ENCODE data around the gene ARID3B. TPM values are rescaled to one million over a fixed set of nuclear protein-coding genes. Genes with fewer than 3 reads are reported as not detected.

Gene ARID3B, protein sequence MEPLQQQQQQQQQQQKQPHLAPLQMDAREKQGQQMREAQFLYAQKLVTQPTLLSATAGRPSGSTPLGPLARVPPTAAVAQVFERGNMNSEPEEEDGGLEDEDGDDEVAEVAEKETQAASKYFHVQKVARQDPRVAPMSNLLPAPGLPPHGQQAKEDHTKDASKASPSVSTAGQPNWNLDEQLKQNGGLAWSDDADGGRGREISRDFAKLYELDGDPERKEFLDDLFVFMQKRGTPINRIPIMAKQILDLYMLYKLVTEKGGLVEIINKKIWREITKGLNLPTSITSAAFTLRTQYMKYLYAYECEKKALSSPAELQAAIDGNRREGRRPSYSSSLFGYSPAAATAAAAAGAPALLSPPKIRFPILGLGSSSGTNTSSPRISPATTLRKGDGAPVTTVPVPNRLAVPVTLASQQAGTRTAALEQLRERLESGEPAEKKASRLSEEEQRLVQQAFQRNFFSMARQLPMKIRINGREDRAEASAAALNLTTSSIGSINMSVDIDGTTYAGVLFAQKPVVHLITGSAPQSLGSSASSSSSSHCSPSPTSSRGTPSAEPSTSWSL
- total RNA-seq = 1 to 10 TPM; 2.0 to 8.4 (median 5.3) TPM

DNA sequence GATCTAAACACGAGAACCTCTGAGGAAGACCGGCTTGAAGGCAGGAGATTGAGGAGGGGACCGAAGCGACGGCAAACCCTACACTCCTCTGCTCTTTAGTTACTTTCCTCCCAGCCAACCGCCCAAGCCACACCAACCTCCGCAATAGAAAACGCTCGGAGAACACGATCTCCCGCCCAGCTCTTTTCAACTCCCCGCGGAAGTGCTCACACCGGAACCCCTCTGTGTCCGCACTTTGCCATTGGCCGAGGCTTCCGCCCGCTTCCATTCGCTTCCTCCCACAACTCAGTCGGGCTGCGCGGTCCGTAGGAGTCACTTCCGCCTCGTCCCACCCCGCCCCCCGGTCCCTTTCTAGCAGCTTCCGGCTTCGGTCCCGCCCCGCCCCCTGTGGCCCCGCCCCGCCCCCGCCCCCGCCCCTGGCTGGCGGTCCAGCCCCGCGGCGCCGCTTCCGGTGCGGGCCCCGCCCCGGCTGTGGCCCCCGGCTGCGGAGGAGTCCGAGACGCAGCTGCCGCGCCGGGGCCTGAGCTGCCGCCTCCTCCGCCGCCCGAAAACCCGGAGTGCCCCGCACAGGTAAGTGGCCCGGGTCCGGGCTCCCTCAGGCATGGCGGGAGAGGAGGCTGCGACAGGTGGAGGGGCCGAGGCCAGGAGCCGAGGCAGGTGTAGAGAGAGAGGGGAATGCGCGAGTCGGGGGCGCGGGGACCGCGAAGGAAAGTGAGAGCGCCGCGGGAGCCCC lies at the start of gene ARID3B:
Gene ARID3B (plus strand): TSS at position 460 of the 733 bp plus-strand sequence. CDS start 2,717 bp downstream, outside the sequence.
- H3K27me3 ChIP-seq = no peaks in the 10 kb centered on the region
- WGBS, 2 donors = 1% methylated on average over 33 to 51 of the region's 73 CpGs
- DNase-seq (ENCODE audit: low spot score in 2 of 2) = peak; percentile 95
- H3K36me3 ChIP-seq = no peaks in the 10 kb centered on the region
- peak within 1 kb of the TSS in 3 of 4 donors; percentile 73 to 82 (median 82) for H3K27ac ChIP-seq
- no peaks in the 10 kb centered on the region for H3K9me3 ChIP-seq
- peaks cover 0 to 39% (median 16%) of the 10 kb centered on the region in 4 donors for H3K4me1 ChIP-seq
- TF ChIP-seq, protein P1, sequence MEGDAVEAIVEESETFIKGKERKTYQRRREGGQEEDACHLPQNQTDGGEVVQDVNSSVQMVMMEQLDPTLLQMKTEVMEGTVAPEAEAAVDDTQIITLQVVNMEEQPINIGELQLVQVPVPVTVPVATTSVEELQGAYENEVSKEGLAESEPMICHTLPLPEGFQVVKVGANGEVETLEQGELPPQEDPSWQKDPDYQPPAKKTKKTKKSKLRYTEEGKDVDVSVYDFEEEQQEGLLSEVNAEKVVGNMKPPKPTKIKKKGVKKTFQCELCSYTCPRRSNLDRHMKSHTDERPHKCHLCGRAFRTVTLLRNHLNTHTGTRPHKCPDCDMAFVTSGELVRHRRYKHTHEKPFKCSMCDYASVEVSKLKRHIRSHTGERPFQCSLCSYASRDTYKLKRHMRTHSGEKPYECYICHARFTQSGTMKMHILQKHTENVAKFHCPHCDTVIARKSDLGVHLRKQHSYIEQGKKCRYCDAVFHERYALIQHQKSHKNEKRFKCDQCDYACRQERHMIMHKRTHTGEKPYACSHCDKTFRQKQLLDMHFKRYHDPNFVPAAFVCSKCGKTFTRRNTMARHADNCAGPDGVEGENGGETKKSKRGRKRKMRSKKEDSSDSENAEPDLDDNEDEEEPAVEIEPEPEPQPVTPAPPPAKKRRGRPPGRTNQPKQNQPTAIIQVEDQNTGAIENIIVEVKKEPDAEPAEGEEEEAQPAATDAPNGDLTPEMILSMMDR (IDR thresholded peaks at IDR 0.05) = no peak
- peak; percentile 21 to 73 for TF ChIP-seq EP300 (IDR thresholded peaks at IDR 0.05)
- peak in 1 of 2 donors; percentile 26 for TF ChIP-seq POLR2A (IDR thresholded peaks at IDR 0.05)
- peak within 1 kb of the TSS; percentile 60 to 98 (median 89) for H3K4me3 ChIP-seq

DNA sequence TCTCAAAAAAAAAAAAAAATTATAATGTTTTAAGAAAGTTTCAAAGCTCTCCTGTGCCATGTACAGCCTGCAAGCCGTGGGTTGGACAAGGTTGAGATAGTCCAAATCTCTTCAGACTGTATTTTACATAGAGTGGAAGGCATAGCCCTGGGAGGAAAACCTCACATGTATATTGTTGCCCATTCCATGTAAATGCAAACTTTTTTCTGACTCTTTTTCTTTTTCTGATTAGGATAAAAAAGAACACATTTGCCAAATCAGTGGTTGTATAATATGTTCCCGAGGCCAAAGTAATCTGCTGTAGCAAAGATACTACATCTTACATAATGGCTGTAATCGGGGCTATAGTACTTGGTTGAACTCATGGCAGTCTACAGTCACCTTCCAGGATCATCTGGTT lies 44.4 kb upstream of the ARID3B start:
- H3K4me1 ChIP-seq = no peaks in the 10 kb centered on the region
- no peak for DNase-seq (ENCODE audit: low spot score in 2 of 2)
- no peaks in the 10 kb centered on the region for H3K9me3 ChIP-seq
- H3K27me3 ChIP-seq = no peaks in the 10 kb centered on the region
- no peaks in the 10 kb centered on the region for H3K36me3 ChIP-seq
- WGBS, 2 donors = 86 to 92% methylated on average over 3 of the region's 3 CpGs
- H3K27ac ChIP-seq = no peak overlapping the region
- H3K4me3 ChIP-seq = no peak overlapping the region
- TF ChIP-seq, protein P1 (IDR thresholded peaks at IDR 0.05) = no peak
- TF ChIP-seq POLR2A (IDR thresholded peaks at IDR 0.05) (no peak), EP300 (IDR thresholded peaks at IDR 0.05) (no peak)

DNA sequence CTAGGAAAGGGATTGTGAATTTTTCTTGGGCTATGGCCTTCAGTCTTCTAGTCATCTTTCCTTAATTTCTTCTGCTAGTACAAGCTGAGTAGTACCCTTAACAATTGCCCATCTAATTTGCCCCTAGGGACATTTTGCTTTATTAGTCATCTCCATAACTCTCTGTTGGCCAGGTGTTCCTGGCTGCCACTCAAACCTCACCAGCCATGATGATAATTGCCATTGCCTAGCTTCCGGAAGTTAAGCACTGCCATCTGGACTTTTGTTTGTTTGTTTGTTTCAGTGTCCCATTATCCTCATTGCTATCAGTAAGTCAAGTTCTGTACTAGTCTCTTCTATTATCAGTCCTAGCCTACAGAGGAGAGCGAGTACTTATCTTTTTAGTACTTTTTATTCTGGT lies 43.4 kb upstream of the ARID3B start:
- H3K36me3 ChIP-seq = no peaks in the 10 kb centered on the region
- WGBS, 2 donors = 81 to 82% methylated on average over 2 of the region's 2 CpGs

DNA sequence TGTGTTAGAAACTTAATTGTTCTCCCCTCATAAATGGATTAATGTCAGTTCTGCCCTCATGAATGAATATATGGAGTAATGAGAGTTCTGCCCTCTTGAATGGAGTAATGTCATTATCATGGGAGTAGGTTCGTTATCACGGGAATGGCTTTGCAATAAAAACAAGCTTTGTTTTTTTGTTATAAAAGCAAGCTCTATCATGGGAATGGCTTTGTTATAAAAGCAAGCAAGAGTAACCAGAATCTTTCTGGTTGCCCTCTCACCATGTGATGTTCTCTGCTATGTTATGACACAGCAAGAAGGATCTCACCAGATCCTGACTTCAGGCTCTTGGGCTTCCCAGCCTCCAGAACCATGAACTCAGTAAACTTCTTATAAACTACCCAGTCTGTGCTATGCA lies 41.7 kb upstream of the ARID3B start:
- Histone ChIP-seq H3K9me3 (no peaks in the 10 kb centered on the region), H3K27me3 (no peaks in the 10 kb centered on the region), H3K36me3 (peaks cover 0 to 9% (median 0%) of the 10 kb centered on the region in 3 donors), H3K27ac (no peak overlapping the region), H3K4me3 (no peak overlapping the region), H3K4me1 (no peaks in the 10 kb centered on the region)
- WGBS, 2 donors = 68 to 81% methylated on average over 2 of the region's 2 CpGs
- TF ChIP-seq POLR2A (IDR thresholded peaks at IDR 0.05) = no peak
- TF ChIP-seq, protein P1 (IDR thresholded peaks at IDR 0.05) = no peak
- TF ChIP-seq EP300 (IDR thresholded peaks at IDR 0.05) = no peak
- no peak for DNase-seq (ENCODE audit: low spot score in 2 of 2)

More for the DNA sequence above, 43.4 kb upstream of the ARID3B start:
- no peak overlapping the region for H3K27ac ChIP-seq
- H3K4me1 ChIP-seq = no peaks in the 10 kb centered on the region
- no peaks in the 10 kb centered on the region for H3K9me3 ChIP-seq
- DNase-seq (ENCODE audit: low spot score in 2 of 2) = no peak
- TF ChIP-seq POLR2A (IDR thresholded peaks at IDR 0.05) (no peak), EP300 (IDR thresholded peaks at IDR 0.05) (no peak)
- TF ChIP-seq, protein P1 (IDR thresholded peaks at IDR 0.05) = no peak
- H3K4me3 ChIP-seq = no peak overlapping the region
- no peaks in the 10 kb centered on the region for H3K27me3 ChIP-seq

All from tibial nerve (tissue), 4 donors.